Measurements from ENCODE around the gene NPAS3.

NPAS3 gene

DNA sequence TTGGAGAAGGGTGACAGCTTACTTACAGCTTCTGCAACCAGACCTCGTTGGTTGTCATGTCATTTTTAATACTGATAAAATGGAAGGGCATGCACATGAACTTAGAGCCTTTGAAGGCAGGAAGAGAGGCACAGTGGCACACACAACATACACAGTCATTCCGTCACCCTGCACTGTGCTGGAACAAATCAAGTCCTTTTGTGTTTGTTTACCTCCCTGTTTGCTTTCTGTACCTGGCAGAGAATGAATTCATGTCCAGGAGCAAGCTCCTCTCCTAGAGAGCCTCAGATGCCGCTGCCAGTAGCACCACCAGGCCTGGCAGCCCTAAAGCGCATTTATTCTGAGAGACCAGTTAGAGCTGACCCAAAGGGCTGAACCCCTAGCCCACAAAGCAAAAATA, 551.9 kb downstream of the NPAS3 start:
- no peaks in the 10 kb centered on the region for H3K36me3 ChIP-seq (ENCODE audit: control insufficient read depth, insufficient read depth, low read length)
- peaks cover 5% of the 10 kb centered on the region for H3K4me1 ChIP-seq (ENCODE audit: control insufficient read depth, insufficient read depth, low read length)
- H3K4me3 ChIP-seq (ENCODE audit: insufficient read depth, low read depth, low read length), result no peak overlapping the region
- H3K9me3 ChIP-seq (ENCODE audit: control insufficient read depth, low read length), result no peaks in the 10 kb centered on the region
- H3K27ac ChIP-seq (ENCODE audit: insufficient read depth, low read depth, low read length, poor library complexity, severe bottlenecking), result no peak overlapping the region
- WGBS, 2 experiments, result 90 to 95% methylated on average over 4 of the region's 4 CpGs
- no peaks in the 10 kb centered on the region for H3K27me3 ChIP-seq (ENCODE audit: control insufficient read depth, insufficient read depth, low read length, poor library complexity, severe bottlenecking)

DNA sequence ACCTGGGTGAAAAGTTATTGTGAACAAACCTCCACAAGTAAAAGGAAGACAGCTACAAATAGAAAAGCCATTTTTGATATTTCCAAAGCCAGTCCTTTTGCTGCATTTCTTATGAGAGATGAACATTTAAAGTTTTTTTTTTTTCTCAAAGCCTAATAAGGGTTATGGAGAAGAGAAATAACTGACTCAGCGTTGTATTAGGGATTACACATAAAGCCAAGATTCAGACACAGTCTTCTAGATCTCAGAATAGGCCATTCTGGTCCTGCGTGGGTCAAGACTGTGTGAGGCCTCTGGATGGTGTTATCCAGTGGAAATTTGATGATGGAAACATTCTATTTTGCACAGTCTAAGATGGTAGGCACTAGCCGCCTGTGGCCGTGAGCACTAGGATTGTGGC, 552.4 kb downstream of the NPAS3 start:
- WGBS, 2 experiments, result 98% methylated on average over 4 of the region's 4 CpGs
- no peaks in the 10 kb centered on the region for H3K36me3 ChIP-seq (ENCODE audit: control insufficient read depth, insufficient read depth, low read length)
- H3K4me1 ChIP-seq (ENCODE audit: control insufficient read depth, insufficient read depth, low read length), result peaks cover 3% of the 10 kb centered on the region
- no peaks in the 10 kb centered on the region for H3K27me3 ChIP-seq (ENCODE audit: control insufficient read depth, insufficient read depth, low read length, poor library complexity, severe bottlenecking)
- no peak overlapping the region for H3K4me3 ChIP-seq (ENCODE audit: insufficient read depth, low read depth, low read length)
- H3K27ac ChIP-seq (ENCODE audit: insufficient read depth, low read depth, low read length, poor library complexity, severe bottlenecking), result no peak overlapping the region
- no peaks in the 10 kb centered on the region for H3K9me3 ChIP-seq (ENCODE audit: control insufficient read depth, low read length)

DNA sequence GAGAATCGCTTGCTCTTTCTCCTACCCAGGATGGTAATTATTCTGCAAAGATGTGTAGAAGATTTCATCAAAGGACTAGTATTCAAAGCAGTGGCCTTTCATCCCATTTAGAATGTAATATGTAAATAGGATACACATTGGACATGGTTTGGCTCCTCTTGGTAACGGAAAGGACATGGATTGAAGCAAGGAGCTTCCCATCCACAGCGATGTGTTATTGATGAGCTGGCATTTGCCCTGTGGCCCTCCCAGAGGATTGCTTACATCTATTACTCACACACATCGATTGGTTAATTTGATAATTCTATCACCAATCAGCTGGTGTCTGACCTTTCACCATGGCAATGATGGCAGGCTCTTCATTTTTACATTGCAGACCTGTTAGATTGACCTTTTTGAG, 553.8 kb downstream of the NPAS3 start:
- WGBS, 2 experiments, result 90 to 93% methylated on average over 3 to 4 of the region's 4 CpGs
- Histone ChIP-seq H3K27me3 (ENCODE audit: control insufficient read depth, insufficient read depth, low read length, poor library complexity, severe bottlenecking) (no peaks in the 10 kb centered on the region), H3K4me1 (ENCODE audit: control insufficient read depth, insufficient read depth, low read length) (no peaks in the 10 kb centered on the region)

DNA sequence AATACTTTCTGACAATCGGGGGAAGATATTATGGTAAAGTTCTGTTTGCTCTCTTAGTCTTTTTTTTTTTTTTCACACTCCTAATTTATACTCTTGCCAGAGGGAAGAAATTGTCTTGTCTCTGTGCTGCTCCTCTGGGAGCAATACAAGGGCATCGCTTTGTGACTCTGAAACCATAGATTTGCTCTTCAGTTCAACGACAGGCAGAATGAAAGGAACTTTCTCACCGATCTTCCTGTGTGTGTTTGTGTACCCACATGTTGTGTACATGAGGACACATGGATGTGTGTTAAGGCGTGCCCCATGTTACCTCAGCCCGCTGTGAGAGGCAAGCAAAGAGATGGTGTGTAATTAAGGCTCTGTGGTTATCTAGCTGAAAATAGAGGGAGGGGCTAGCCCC, 554.6 kb downstream of the NPAS3 start:
- WGBS, 2 experiments, result 90 to 91% methylated on average over 5 of the region's 6 CpGs
- H3K27ac ChIP-seq (ENCODE audit: insufficient read depth, low read depth, low read length, poor library complexity, severe bottlenecking), result no peak overlapping the region

More for the DNA sequence above, 553.8 kb downstream of the NPAS3 start:
- Histone ChIP-seq H3K27ac (ENCODE audit: insufficient read depth, low read depth, low read length, poor library complexity, severe bottlenecking) (no peak overlapping the region), H3K4me3 (ENCODE audit: insufficient read depth, low read depth, low read length) (no peak overlapping the region), H3K36me3 (ENCODE audit: control insufficient read depth, insufficient read depth, low read length) (no peaks in the 10 kb centered on the region), H3K9me3 (ENCODE audit: control insufficient read depth, low read length) (no peaks in the 10 kb centered on the region)

DNA sequence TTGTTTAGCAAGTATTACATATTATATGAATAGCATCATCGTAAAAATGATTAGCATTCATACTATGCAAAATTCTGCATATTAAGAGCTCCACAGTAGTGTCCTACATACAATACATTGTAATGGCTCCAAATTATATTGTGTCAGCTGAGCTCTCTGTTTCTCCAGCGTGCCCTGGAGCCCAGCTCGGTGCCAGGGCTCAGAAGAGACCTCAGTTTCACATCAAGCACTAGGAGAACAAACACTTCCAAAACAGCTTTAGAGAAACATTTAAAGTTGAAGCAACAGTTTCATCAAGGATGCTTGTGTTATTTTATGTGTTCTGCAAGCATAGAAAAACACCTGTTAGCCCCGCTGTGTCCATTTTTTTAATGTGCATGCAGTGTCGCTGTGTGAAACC, 555.3 kb downstream of the NPAS3 start:
- no peaks in the 10 kb centered on the region for H3K4me1 ChIP-seq (ENCODE audit: control insufficient read depth, insufficient read depth, low read length)
- 90 to 93% methylated on average over 5 of the region's 5 CpGs for WGBS, 2 experiments

More for the DNA sequence above, 554.6 kb downstream of the NPAS3 start:
- no peaks in the 10 kb centered on the region for H3K36me3 ChIP-seq (ENCODE audit: control insufficient read depth, insufficient read depth, low read length)
- H3K4me3 ChIP-seq (ENCODE audit: insufficient read depth, low read depth, low read length), result no peak overlapping the region
- H3K27me3 ChIP-seq (ENCODE audit: control insufficient read depth, insufficient read depth, low read length, poor library complexity, severe bottlenecking), result no peaks in the 10 kb centered on the region
- no peaks in the 10 kb centered on the region for H3K9me3 ChIP-seq (ENCODE audit: control insufficient read depth, low read length)
- no peaks in the 10 kb centered on the region for H3K4me1 ChIP-seq (ENCODE audit: control insufficient read depth, insufficient read depth, low read length)

DNA sequence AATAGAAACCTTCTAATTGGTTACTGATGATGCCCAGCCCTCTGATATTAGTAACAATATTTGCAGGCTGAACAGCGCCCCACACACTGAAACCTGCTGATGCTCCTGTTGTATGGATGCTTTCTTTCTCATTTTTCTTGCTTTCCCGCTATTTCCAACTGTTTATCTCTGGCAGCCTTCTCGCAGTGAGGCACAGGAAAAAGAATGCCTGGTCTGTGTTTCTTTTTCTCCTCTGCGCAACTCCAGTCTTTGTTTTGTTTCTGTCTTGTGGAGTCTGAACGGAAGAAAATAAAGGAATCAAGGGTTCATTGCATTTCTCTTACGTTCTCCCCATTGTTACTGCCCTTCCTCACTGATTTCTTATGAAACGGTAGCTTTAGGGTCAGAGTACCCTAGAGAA, 561.0 kb downstream of the NPAS3 start:
- Histone ChIP-seq H3K9me3 (ENCODE audit: control insufficient read depth, low read length) (no peaks in the 10 kb centered on the region), H3K27me3 (ENCODE audit: control insufficient read depth, insufficient read depth, low read length, poor library complexity, severe bottlenecking) (no peaks in the 10 kb centered on the region), H3K4me1 (ENCODE audit: control insufficient read depth, insufficient read depth, low read length) (no peaks in the 10 kb centered on the region), H3K4me3 (ENCODE audit: insufficient read depth, low read depth, low read length) (no peak overlapping the region), H3K36me3 (ENCODE audit: control insufficient read depth, insufficient read depth, low read length) (no peaks in the 10 kb centered on the region), H3K27ac (ENCODE audit: insufficient read depth, low read depth, low read length, poor library complexity, severe bottlenecking) (no peak overlapping the region)
- WGBS, 2 experiments, result 83 to 86% methylated on average over 7 of the region's 7 CpGs

More for the DNA sequence above, 555.3 kb downstream of the NPAS3 start:
- Histone ChIP-seq H3K27ac (ENCODE audit: insufficient read depth, low read depth, low read length, poor library complexity, severe bottlenecking) (no peak overlapping the region), H3K4me3 (ENCODE audit: insufficient read depth, low read depth, low read length) (no peak overlapping the region), H3K27me3 (ENCODE audit: control insufficient read depth, insufficient read depth, low read length, poor library complexity, severe bottlenecking) (no peaks in the 10 kb centered on the region), H3K36me3 (ENCODE audit: control insufficient read depth, insufficient read depth, low read length) (no peaks in the 10 kb centered on the region), H3K9me3 (ENCODE audit: control insufficient read depth, low read length) (no peaks in the 10 kb centered on the region)

DNA sequence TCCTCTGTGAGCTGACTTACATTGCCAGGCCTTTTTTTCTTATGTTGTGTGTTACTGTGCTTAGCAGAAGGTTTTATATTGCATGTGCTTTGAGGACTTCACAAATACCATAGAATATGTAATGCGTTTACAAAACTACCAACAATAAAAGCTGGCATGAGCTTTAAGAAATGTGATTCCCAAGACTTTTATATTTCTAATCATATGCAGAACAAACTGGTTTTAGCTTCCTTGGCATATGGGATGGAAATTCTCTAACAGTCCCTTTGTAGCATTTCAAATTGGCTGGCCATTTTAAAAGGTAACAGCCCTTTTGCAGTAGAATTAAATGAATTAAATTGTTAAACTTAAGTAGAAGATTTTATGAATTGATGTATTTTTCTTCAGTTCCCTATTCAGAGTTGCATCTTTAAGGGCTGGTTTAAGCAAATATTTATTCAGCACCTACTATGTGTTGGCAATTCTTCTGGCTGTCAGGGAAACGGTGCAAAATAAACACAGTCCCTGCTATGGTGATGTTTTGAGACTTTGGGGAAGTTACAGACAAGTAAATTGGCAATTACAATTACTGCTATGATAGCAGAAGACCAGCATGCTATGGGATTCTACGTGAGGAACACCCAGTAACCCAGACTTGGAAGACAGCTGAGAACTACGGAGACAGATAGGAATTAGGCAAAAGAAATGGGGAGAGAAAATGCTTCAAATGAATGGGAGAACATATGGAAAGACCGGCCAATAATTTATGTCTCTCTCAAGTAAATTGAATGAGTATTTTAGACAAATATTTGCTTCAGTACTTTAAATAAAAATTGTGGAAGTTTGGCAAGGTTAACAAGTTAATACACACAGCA, 565.8 kb downstream of the NPAS3 start:
- Histone ChIP-seq H3K4me3 (ENCODE audit: insufficient read depth, low read depth, low read length) (no peak overlapping the region), H3K27me3 (ENCODE audit: control insufficient read depth, insufficient read depth, low read length, poor library complexity, severe bottlenecking) (no peaks in the 10 kb centered on the region), H3K9me3 (ENCODE audit: control insufficient read depth, low read length) (no peaks in the 10 kb centered on the region), H3K27ac (ENCODE audit: insufficient read depth, low read depth, low read length, poor library complexity, severe bottlenecking) (no peak overlapping the region), H3K4me1 (ENCODE audit: control insufficient read depth, insufficient read depth, low read length) (no peaks in the 10 kb centered on the region), H3K36me3 (ENCODE audit: control insufficient read depth, insufficient read depth, low read length) (no peaks in the 10 kb centered on the region)
- WGBS, 2 experiments, result 89 to 92% methylated on average over 4 to 5 of the region's 5 CpGs

DNA sequence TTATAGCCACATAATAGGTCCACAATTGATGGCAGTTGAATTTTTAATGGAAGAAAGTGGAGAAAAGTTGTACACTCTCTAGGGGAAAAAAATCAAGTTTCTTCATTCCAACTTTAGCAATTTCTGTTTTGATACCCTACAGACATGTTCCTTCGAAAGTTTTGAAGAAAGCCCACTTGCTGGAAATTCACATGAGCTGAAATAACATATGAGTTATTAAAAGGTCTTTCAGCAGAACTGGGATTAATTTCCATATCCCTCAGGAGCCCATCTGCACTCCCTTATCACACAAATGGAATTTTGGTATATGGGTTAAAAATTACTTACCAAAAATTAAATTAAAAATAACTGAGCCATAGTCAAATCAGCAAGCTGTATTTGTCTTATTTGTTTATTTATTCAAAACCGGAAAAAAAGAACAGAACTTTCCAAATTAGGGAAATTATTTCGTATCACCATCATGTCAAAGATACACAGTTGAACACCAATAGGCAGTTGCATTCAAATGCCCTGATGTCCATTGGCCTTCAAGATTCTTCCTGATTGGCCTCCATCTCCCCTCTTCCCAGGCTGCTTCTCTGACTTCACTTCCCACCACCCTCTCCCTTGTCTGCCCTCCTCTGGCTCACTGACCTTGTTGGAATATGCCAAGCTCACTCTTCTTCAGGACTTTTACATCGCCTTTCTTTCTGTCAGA, 566.7 kb downstream of the NPAS3 start:
- H3K36me3 ChIP-seq (ENCODE audit: control insufficient read depth, insufficient read depth, low read length), result no peaks in the 10 kb centered on the region
- no peak overlapping the region for H3K4me3 ChIP-seq (ENCODE audit: insufficient read depth, low read depth, low read length)
- H3K27me3 ChIP-seq (ENCODE audit: control insufficient read depth, insufficient read depth, low read length, poor library complexity, severe bottlenecking), result no peaks in the 10 kb centered on the region
- no peaks in the 10 kb centered on the region for H3K4me1 ChIP-seq (ENCODE audit: control insufficient read depth, insufficient read depth, low read length)
- no peak overlapping the region for H3K27ac ChIP-seq (ENCODE audit: insufficient read depth, low read depth, low read length, poor library complexity, severe bottlenecking)
- no peaks in the 10 kb centered on the region for H3K9me3 ChIP-seq (ENCODE audit: control insufficient read depth, low read length)
- 89 to 90% methylated on average over 3 to 4 of the region's 4 CpGs for WGBS, 2 experiments

DNA sequence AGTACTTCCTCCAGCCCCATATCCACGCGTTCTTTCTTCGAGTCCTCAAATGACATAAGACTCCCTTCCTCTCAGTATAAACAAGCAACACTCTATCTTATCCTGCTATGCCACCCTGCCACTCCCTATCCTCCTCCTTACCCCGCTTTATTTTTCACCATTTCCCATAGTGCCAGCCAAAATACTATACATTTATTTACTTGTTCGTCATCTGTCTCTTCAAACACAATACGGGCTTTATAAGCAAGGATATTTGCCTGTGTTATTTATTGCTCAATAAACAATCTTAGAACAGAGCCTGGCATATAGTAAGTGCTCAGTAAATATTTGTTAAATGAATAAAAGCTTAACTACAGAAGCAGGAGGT, 567.3 kb downstream of the NPAS3 start:
- Histone ChIP-seq H3K4me3 (ENCODE audit: insufficient read depth, low read depth, low read length) (no peak overlapping the region), H3K4me1 (ENCODE audit: control insufficient read depth, insufficient read depth, low read length) (no peaks in the 10 kb centered on the region), H3K36me3 (ENCODE audit: control insufficient read depth, insufficient read depth, low read length) (no peaks in the 10 kb centered on the region), H3K9me3 (ENCODE audit: control insufficient read depth, low read length) (no peaks in the 10 kb centered on the region), H3K27ac (ENCODE audit: insufficient read depth, low read depth, low read length, poor library complexity, severe bottlenecking) (no peak overlapping the region), H3K27me3 (ENCODE audit: control insufficient read depth, insufficient read depth, low read length, poor library complexity, severe bottlenecking) (no peaks in the 10 kb centered on the region)
- whole genome bisulfite sequencing, 2 experiments, result 90 to 94% methylated on average over 5 to 6 of the region's 6 CpGs

Data from ectodermal cell (in vitro differentiated cells).